HepG2 (cell line): ENCODE data around the gene ASB16. TPM values are rescaled to one million over a fixed set of nuclear protein-coding genes. Genes with fewer than 3 reads are reported as not detected.

ENCODE experiments used
- ATF1 ChIP-seq: IDR thresholded peaks from 2 replicates; pipeline ENCODE4 v1.6.1; 2016; ENCODE audit warnings: mild to moderate bottlenecking, control low read depth
- DMAP1 ChIP-seq: IDR thresholded peaks from 2 replicates; pipeline ENCODE4 v1.6.1; 2016
- IKZF1 ChIP-seq: fragments of 450-650 bp; IDR thresholded peaks from 2 replicates; pipeline ENCODE4 v1.7.1; 2016
- IRF2 ChIP-seq: IDR thresholded peaks from 2 replicates; pipeline ENCODE4 v1.6.1; 2018; ENCODE audit warnings: missing genetic modification reagents, missing compliant biosample characterization
- REL ChIP-seq: sonication (generic); formaldehyde crosslinking; conservative IDR thresholded peaks from 2 replicates; pipeline ENCODE4 v1.8.0; 2022; ENCODE audit warnings: mild to moderate bottlenecking, missing genetic modification reagents, moderate library complexity
- SP140L ChIP-seq: sonication (generic); formaldehyde crosslinking; IDR thresholded peaks from 2 replicates; pipeline ENCODE4 v1.4.0; 2020; ENCODE audit warnings: missing genetic modification reagents, borderline replicate concordance
- ZNF407 ChIP-seq: sonication (generic); formaldehyde crosslinking; IDR thresholded peaks from one replicate; pipeline ENCODE4 v1.5.1; 2020; ENCODE audit warnings: mild to moderate bottlenecking, missing genetic modification reagents; ENCODE audit errors: not compliant biosample characterization
- ZNF468 ChIP-seq: sonication (generic); formaldehyde crosslinking; IDR thresholded peaks from 2 replicates; pipeline ENCODE4 v1.8.0; 2022; ENCODE audit warnings: mild to moderate bottlenecking, moderate library complexity, missing genetic modification reagents
- ZSCAN29 ChIP-seq: sonication (generic); formaldehyde crosslinking; conservative IDR thresholded peaks from 2 replicates; pipeline ENCODE4 v1.4.0; 2020; ENCODE audit warnings: mild to moderate bottlenecking, missing genetic modification reagents
- polyA plus RNA-seq, 8 experiments: library from polyadenylated mRNA; depleted of rRNA in 3 of 8; stranded (reverse) in 7 of 8; unstranded in 1 of 8; fragments of >200 nt; fragmentation: Illumina TruSeq in 4 of 8; extraction: Trizol in 4 of 8; gene quantifications; 2 replicates each; pipeline versions ENCODE4 v1.2.1 to v1.2.3, GENCODE V29; 2011 to 2016; ENCODE audit warnings: low read depth in 4 of 8, missing spikeins in 1 of 8, mixed read lengths in 1 of 8; ENCODE audit not compliant: insufficient read depth in 1 of 8
- total RNA-seq, 5 experiments: library from RNA; depleted of rRNA; stranded (reverse); fragments of >200 nt; fragmentation: Illumina TruSeq; extraction: Trizol; gene quantifications; 2 replicates each; pipeline ENCODE4 v1.2.3, GENCODE V29; 2016; ENCODE audit warnings: low read depth in 1 of 5
- TF ChIP-seq, protein P1 (sequence below), 2 experiments: fragments of 450-650 bp in 1 of 2; sonication (generic) in 1 of 2; formaldehyde crosslinking in 1 of 2; IDR thresholded peaks; 2 replicates each; pipeline versions ENCODE4 v1.6.1 to v1.8.0; 2016 to 2022; ENCODE audit warnings: antibody characterized with exemption in 1 of 2, mild to moderate bottlenecking in 1 of 2, missing genetic modification reagents in 1 of 2
- TF ChIP-seq, protein P2 (sequence below): sonication (generic); formaldehyde crosslinking; IDR thresholded peaks from 2 replicates; pipeline ENCODE4 v1.5.0; 2020; ENCODE audit warnings: missing genetic modification reagents

Gene ASB16
- total and polyA plus RNA-seq, 2 of the 13 experiments (the other 11 are each of a cell fraction or from before 2014, with no cell fraction given), result 0.07 TPM; not detected in 1

- TF ChIP-seq, protein P1, sequence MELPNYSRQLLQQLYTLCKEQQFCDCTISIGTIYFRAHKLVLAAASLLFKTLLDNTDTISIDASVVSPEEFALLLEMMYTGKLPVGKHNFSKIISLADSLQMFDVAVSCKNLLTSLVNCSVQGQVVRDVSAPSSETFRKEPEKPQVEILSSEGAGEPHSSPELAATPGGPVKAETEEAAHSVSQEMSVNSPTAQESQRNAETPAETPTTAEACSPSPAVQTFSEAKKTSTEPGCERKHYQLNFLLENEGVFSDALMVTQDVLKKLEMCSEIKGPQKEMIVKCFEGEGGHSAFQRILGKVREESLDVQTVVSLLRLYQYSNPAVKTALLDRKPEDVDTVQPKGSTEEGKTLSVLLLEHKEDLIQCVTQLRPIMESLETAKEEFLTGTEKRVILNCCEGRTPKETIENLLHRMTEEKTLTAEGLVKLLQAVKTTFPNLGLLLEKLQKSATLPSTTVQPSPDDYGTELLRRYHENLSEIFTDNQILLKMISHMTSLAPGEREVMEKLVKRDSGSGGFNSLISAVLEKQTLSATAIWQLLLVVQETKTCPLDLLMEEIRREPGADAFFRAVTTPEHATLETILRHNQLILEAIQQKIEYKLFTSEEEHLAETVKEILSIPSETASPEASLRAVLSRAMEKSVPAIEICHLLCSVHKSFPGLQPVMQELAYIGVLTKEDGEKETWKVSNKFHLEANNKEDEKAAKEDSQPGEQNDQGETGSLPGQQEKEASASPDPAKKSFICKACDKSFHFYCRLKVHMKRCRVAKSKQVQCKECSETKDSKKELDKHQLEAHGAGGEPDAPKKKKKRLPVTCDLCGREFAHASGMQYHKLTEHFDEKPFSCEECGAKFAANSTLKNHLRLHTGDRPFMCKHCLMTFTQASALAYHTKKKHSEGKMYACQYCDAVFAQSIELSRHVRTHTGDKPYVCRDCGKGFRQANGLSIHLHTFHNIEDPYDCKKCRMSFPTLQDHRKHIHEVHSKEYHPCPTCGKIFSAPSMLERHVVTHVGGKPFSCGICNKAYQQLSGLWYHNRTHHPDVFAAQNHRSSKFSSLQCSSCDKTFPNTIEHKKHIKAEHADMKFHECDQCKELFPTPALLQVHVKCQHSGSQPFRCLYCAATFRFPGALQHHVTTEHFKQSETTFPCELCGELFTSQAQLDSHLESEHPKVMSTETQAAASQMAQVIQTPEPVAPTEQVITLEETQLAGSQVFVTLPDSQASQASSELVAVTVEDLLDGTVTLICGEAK (IDR thresholded peaks at IDR 0.05), result no peak
- TF ChIP-seq, protein P1 (CRISPR knock-in tag; IDR thresholded peaks at IDR 0.05), result 0 out of 2 replicates have a peak, but pooled peaks have one; percentile 8
- 0 out of 2 replicates have a peak, but pooled peaks have one; percentile 67 for TF ChIP-seq ZSCAN29
- TF ChIP-seq ZNF468 (CRISPR knock-in tag), result no peak
- TF ChIP-seq REL (CRISPR knock-in tag), result no peak
- peak; percentile 82 for TF ChIP-seq IRF2 (CRISPR knock-in tag)
- TF ChIP-seq ATF1 (CRISPR knock-in tag), result no peak
- TF ChIP-seq SP140L, result no peak
- TF ChIP-seq IKZF1, result no peak
- TF ChIP-seq, protein P2, sequence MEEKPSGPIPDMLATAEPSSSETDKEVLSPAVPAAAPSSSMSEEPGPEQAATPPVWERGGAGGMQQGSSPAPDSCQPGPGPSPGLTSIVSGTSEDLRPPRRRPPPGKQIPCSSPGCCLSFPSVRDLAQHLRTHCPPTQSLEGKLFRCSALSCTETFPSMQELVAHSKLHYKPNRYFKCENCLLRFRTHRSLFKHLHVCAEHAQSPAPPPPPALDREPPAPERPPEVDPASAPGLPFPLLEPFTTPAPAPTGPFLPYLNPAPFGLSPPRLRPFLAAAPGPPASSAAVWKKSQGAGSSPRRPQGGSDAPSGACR, result no peak
- TF ChIP-seq DMAP1 (CRISPR knock-in tag), result 0 out of 2 replicates have a peak, but pooled peaks have one; percentile 51
- peak; percentile 54 for TF ChIP-seq ZNF407
Observed at GRCh38 chr17:44133918-44134476, 36.5 kb upstream of the ASB16 start (continued).
